Measurements from ENCODE around the gene SKIDA1. TPM values are rescaled to one million over a fixed set of nuclear protein-coding genes. Genes with fewer than 3 reads are reported as not detected.

The SKIDA1 gene
- total RNA-seq, 1 experiment from 2014 or later = 6.3 TPM

- intact Hi-C loops (cut with micrococcal nuclease; ENCODE audit: unreplicated experiment) = loop anchor here (10.0 kb wide), 1 partner anchor 324 kb away; no protein-coding TSS in a partner anchor
- BruUV-seq (replicated peaks) = no TSS peak
- CTCF ChIA-PET = no interaction called here
- Histone ChIP-seq H3K4me1 (peaks cover 3% of the 10 kb centered on the region; the same call in 1 of the 2 replicates), H3K27me3 (replicated peaks; ENCODE audit: control insufficient read depth, insufficient read depth, low read length) (no peaks in the 10 kb centered on the region), H3K36me3 (ENCODE audit: control insufficient read depth, insufficient read depth, low read length) (no peaks in the 10 kb centered on the region), H3K4me3 (ENCODE audit: low read depth, low read length) (no peak overlapping the region), H3K9me3 (no peaks in the 10 kb centered on the region)
- no peak for TF ChIP-seq CTCF (IDR thresholded peaks at IDR 0.05; ENCODE audit: insufficient read depth in 1 of 2, low read depth in 1 of 2, low read length in 1 of 2, severe bottlenecking in 1 of 2, unreplicated experiment in 1 of 2)
- H3K9me3 Mint-ChIP-seq (ENCODE audit: unreplicated experiment) = no peaks in the 10 kb centered on the region
- H3K4me1 Mint-ChIP-seq (ENCODE audit: low read depth, unreplicated experiment) = peaks cover 12% of the 10 kb centered on the region
- no peak for DNase-seq
- H3K27ac Mint-ChIP-seq (ENCODE audit: unreplicated experiment) = no peak overlapping the region
- H3K36me3 Mint-ChIP-seq (ENCODE audit: insufficient read depth, unreplicated experiment) = peaks cover 6% of the 10 kb centered on the region
- POLR2A ChIA-PET = interaction anchor here (0.6 kb wide), 1 partner anchor 452 kb away, joined by 3 read pairs; no protein-coding TSS in a partner anchor
- no peak overlapping the region for H3K4me3 Mint-ChIP-seq (ENCODE audit: unreplicated experiment)
- H3K27me3 Mint-ChIP-seq (ENCODE audit: insufficient read depth, unreplicated experiment) = no peaks in the 10 kb centered on the region
These were observed 34.8 kb downstream of the SKIDA1 start for GRCh38 chr10:21490711-21491105.

- no peak for DNase-seq
- no peaks in the 10 kb centered on the region for H3K27me3 Mint-ChIP-seq (ENCODE audit: insufficient read depth, unreplicated experiment)
- CTCF ChIA-PET = no interaction called here
These were observed 35.3 kb downstream of the SKIDA1 start for GRCh38 chr10:21490028-21490710.

GRCh38 chr10:21488957-21489446 lies 36.5 kb downstream of the SKIDA1 start:
- no peak overlapping the region for H3K27ac Mint-ChIP-seq (ENCODE audit: unreplicated experiment)
- H3K9me3 Mint-ChIP-seq (ENCODE audit: unreplicated experiment) = peaks cover 10% of the 10 kb centered on the region
- Histone ChIP-seq H3K36me3 (ENCODE audit: control insufficient read depth, insufficient read depth, low read length) (no peaks in the 10 kb centered on the region), H3K9me3 (no peaks in the 10 kb centered on the region), H3K27me3 (replicated peaks; ENCODE audit: control insufficient read depth, insufficient read depth, low read length) (no peaks in the 10 kb centered on the region), H3K4me3 (ENCODE audit: low read depth, low read length) (no peak overlapping the region), H3K4me1 (peaks cover 3% of the 10 kb centered on the region; the same call in 1 of the 2 replicates)
- H3K4me1 Mint-ChIP-seq (ENCODE audit: low read depth, unreplicated experiment) = peaks cover 12% of the 10 kb centered on the region
- intact Hi-C loops (cut with micrococcal nuclease; ENCODE audit: unreplicated experiment) = no loop called here
- no peak for TF ChIP-seq CTCF (IDR thresholded peaks at IDR 0.05; ENCODE audit: insufficient read depth in 1 of 2, low read depth in 1 of 2, low read length in 1 of 2, severe bottlenecking in 1 of 2, unreplicated experiment in 1 of 2)
- BruUV-seq (replicated peaks) = no TSS peak
- no peaks in the 10 kb centered on the region for H3K27me3 Mint-ChIP-seq (ENCODE audit: insufficient read depth, unreplicated experiment)
- CTCF ChIA-PET = no interaction called here
- DNase-seq = no peak
- no peak overlapping the region for H3K4me3 Mint-ChIP-seq (ENCODE audit: unreplicated experiment)
- POLR2A ChIA-PET = no interaction called here
- peaks cover 6% of the 10 kb centered on the region for H3K36me3 Mint-ChIP-seq (ENCODE audit: insufficient read depth, unreplicated experiment)

More at GRCh38 chr10:21490028-21490710, 35.3 kb downstream of the SKIDA1 start:
- Histone ChIP-seq H3K4me3 (ENCODE audit: low read depth, low read length) (no peak overlapping the region), H3K27me3 (replicated peaks; ENCODE audit: control insufficient read depth, insufficient read depth, low read length) (no peaks in the 10 kb centered on the region), H3K36me3 (ENCODE audit: control insufficient read depth, insufficient read depth, low read length) (no peaks in the 10 kb centered on the region), H3K9me3 (no peaks in the 10 kb centered on the region), H3K4me1 (peaks cover 3% of the 10 kb centered on the region; the same call in 1 of the 2 replicates)
- Mint-ChIP-seq H3K4me1 (ENCODE audit: low read depth, unreplicated experiment) (peaks cover 12% of the 10 kb centered on the region), H3K4me3 (ENCODE audit: unreplicated experiment) (no peak overlapping the region), H3K9me3 (ENCODE audit: unreplicated experiment) (no peaks in the 10 kb centered on the region), H3K36me3 (ENCODE audit: insufficient read depth, unreplicated experiment) (peaks cover 6% of the 10 kb centered on the region), H3K27ac (ENCODE audit: unreplicated experiment) (no peak overlapping the region)
- no TSS peak for BruUV-seq (replicated peaks)
- POLR2A ChIA-PET = interaction anchor here (0.6 kb wide), 1 partner anchor 453 kb away, joined by 3 read pairs; no protein-coding TSS in a partner anchor
- no peak for TF ChIP-seq CTCF (IDR thresholded peaks at IDR 0.05; ENCODE audit: insufficient read depth in 1 of 2, low read depth in 1 of 2, low read length in 1 of 2, severe bottlenecking in 1 of 2, unreplicated experiment in 1 of 2)
- intact Hi-C loops (cut with micrococcal nuclease; ENCODE audit: unreplicated experiment) = loop anchor here (10.0 kb wide), 1 partner anchor 325 kb away; no protein-coding TSS in a partner anchor

All from Caco-2 (cell line).